ENCODE data around the gene THAP7. TPM values are rescaled to one million over a fixed set of nuclear protein-coding genes. Genes with fewer than 3 reads are reported as not detected.

THAP7 gene
- total and polyA plus RNA-seq, 9 donors, result 7.8 to 54.9 (median 39.3) TPM

- Histone ChIP-seq H3K27me3 (no peaks in the 10 kb centered on the region), H3K9me3 (no peaks in the 10 kb centered on the region), H3K4me3 (no peak overlapping the region), H3K27ac (no peak overlapping the region), H3K36me3 (no peaks in the 10 kb centered on the region), H3K4me1 (ENCODE audit: insufficient read depth) (peaks cover 12% of the 10 kb centered on the region)
- DNase-seq, result no peak
- TF ChIP-seq POLR2A (IDR thresholded peaks at IDR 0.05) (no peak), CTCF (IDR thresholded peaks at IDR 0.05) (no peak), EP300 (IDR thresholded peaks at IDR 0.05) (no peak)
- 87 to 90% (median 88%) methylated on average over 16 of the region's 16 CpGs for WGBS, 3 donors
- intact Hi-C loops (cut with DNase I), result no loop called here
Measured at GRCh38 chr22:20988573-20989322, 13.2 kb downstream of the THAP7 start.

GRCh38 chr22:20987375-20987774 is 14.5 kb downstream of the THAP7 start:
- 84 to 89% (median 86%) methylated on average over 14 of the region's 14 CpGs for WGBS, 3 donors
- DNase-seq, result no peak
- Histone ChIP-seq H3K4me3 (no peak overlapping the region), H3K9me3 (no peaks in the 10 kb centered on the region), H3K27ac (no peak overlapping the region), H3K36me3 (no peaks in the 10 kb centered on the region), H3K4me1 (ENCODE audit: insufficient read depth) (peaks cover 19% of the 10 kb centered on the region), H3K27me3 (no peaks in the 10 kb centered on the region)
- TF ChIP-seq POLR2A (IDR thresholded peaks at IDR 0.05) (no peak), EP300 (IDR thresholded peaks at IDR 0.05) (no peak), CTCF (IDR thresholded peaks at IDR 0.05) (no peak)
- intact Hi-C loops (cut with DNase I), result no loop called here

- 94 to 98% (median 96%) methylated on average over 1 of the region's 1 CpG for WGBS, 3 donors
- no peak for TF ChIP-seq CTCF (IDR thresholded peaks at IDR 0.05)
- TF ChIP-seq POLR2A (IDR thresholded peaks at IDR 0.05), result no peak
- TF ChIP-seq EP300 (IDR thresholded peaks at IDR 0.05), result no peak
- H3K27me3 ChIP-seq, result no peaks in the 10 kb centered on the region
- DNase-seq, result no peak
- no peaks in the 10 kb centered on the region for H3K36me3 ChIP-seq
- H3K4me1 ChIP-seq (ENCODE audit: insufficient read depth), result peaks cover 19% of the 10 kb centered on the region
- no peaks in the 10 kb centered on the region for H3K9me3 ChIP-seq
- no peak overlapping the region for H3K27ac ChIP-seq
- H3K4me3 ChIP-seq, result no peak overlapping the region
- intact Hi-C loops (cut with DNase I), result no loop called here
Measured at GRCh38 chr22:20986365-20986764, 15.6 kb downstream of the THAP7 start.

GRCh38 chr22:20985720-20986119 is 16.2 kb downstream of the THAP7 start:
- intact Hi-C loops (cut with DNase I), result no loop called here
- 87 to 91% (median 90%) methylated on average over 7 of the region's 7 CpGs for WGBS, 3 donors
- H3K9me3 ChIP-seq, result no peaks in the 10 kb centered on the region

More at GRCh38 chr22:20985720-20986119, 16.2 kb downstream of the THAP7 start:
- TF ChIP-seq EP300 (IDR thresholded peaks at IDR 0.05) (no peak), CTCF (IDR thresholded peaks at IDR 0.05) (no peak), POLR2A (IDR thresholded peaks at IDR 0.05) (no peak)
- DNase-seq, result no peak
- Histone ChIP-seq H3K4me1 (ENCODE audit: insufficient read depth) (peaks cover 17% of the 10 kb centered on the region), H3K36me3 (no peaks in the 10 kb centered on the region), H3K27me3 (no peaks in the 10 kb centered on the region), H3K27ac (no peak overlapping the region), H3K4me3 (no peak overlapping the region)
